ENCODE data around the gene CAT.
A peak's percentile ranks its signal among the peaks of the same experiment; 100 is the strongest.

Gene CAT

DNA sequence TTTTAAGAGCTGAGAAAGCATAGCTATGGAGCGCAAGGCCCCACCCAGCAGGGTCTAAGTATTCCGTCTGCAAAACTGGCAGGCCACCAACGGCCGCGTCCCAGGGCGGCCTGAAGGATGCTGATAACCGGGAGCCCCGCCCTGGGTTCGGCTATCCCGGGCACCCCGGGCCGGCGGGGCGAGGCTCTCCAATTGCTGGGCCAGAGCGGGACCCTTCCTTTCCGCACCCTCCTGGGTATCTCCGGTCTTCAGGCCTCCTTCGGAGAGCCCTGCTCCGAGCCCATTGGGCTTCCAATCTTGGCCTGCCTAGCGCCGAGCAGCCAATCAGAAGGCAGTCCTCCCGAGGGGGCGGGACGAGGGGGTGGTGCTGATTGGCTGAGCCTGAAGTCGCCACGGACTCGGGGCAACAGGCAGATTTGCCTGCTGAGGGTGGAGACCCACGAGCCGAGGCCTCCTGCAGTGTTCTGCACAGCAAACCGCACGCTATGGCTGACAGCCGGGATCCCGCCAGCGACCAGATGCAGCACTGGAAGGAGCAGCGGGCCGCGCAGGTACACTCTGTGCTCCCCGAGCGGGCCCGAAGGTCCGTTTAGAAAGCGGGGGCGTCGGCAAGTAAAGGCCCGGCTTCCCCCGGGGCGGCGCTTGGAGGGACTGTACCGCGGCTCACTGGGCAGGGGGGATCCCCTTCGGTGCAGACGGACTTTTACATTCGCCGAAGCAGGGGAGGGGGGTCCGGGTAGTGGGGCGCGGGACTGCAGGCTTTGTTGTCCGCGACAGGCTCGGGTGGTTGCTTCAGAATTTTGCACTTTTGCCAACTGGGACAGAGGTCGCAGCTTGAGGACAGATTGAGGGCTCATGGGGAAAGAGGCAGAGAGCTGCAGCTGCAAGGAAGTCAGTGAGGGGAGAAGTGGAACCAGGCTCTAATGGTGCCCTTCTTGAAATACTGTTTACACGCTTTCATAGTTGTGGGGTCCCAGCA, at the start of gene CAT:
TSS of gene CAT (plus strand) at position 406 of the 979 bp plus-strand sequence. CDS start at position 486, 80 bp downstream.
- H3K36me3 ChIP-seq: no peaks in the 10 kb centered on the region; the same call in none of the 2 replicates
- H3K9me3 ChIP-seq (ENCODE audit: severe bottlenecking): no peaks in the 10 kb centered on the region
- peak; percentile 98 for DNase-seq
- H3K4me3 ChIP-seq (ENCODE audit: low read depth, low read length): peak within 1 kb of the TSS; percentile 59
- H3K27ac ChIP-seq: peak within 1 kb of the TSS; percentile 82
- no peaks in the 10 kb centered on the region for H3K27me3 ChIP-seq (ENCODE audit: insufficient read depth, low read depth, severe bottlenecking)
- TF ChIP-seq CTCF (IDR thresholded peaks at IDR 0.05; ENCODE audit: low read depth, low read length): no peak

DNA sequence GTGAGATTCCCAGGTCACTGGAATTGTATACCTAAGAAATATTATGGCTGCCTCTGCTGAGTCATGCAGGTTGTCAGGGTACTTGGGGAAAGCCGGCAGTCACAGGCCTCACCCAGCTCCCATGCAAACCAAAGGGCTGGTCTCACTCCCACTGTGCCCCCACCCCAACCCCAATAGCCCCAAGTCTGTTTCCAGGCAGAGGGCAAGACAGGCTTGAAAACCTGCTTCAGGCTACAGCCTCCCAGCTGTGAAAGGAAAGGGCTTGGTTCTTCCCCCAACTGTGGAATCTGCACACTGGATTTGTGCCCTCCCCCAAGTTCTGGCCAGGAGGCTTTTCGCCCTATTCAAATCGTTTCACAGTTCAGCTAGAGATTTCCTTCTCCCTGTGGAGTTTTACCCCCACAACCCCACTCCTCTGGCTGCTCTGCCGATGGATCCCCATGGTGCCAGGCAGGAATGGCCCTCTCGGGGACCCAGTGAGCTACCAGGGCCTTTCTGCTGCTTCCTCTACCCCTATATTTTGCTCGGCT, 43.9 kb upstream of the CAT start:
- H3K9me3 ChIP-seq (ENCODE audit: severe bottlenecking): peaks cover 9% of the 10 kb centered on the region
- no peak overlapping the region for H3K27ac ChIP-seq
- H3K36me3 ChIP-seq: no peaks in the 10 kb centered on the region
- H3K4me3 ChIP-seq (ENCODE audit: low read depth, low read length): no peak overlapping the region
- no peaks in the 10 kb centered on the region for H3K27me3 ChIP-seq (ENCODE audit: insufficient read depth, low read depth, severe bottlenecking)
- no peak for DNase-seq
- TF ChIP-seq CTCF (IDR thresholded peaks at IDR 0.05; ENCODE audit: low read depth, low read length): no peak

- DNase-seq: no peak
- no peak for TF ChIP-seq CTCF (IDR thresholded peaks at IDR 0.05; ENCODE audit: low read depth, low read length)
- Histone ChIP-seq H3K36me3 (no peaks in the 10 kb centered on the region), H3K9me3 (ENCODE audit: severe bottlenecking) (peaks cover 9% of the 10 kb centered on the region), H3K27me3 (ENCODE audit: insufficient read depth, low read depth, severe bottlenecking) (no peaks in the 10 kb centered on the region), H3K4me3 (ENCODE audit: low read depth, low read length) (no peak overlapping the region), H3K27ac (no peak overlapping the region)
Measured at GRCh38 chr11:34395916-34396550, 42.7 kb upstream of the CAT start.

DNA sequence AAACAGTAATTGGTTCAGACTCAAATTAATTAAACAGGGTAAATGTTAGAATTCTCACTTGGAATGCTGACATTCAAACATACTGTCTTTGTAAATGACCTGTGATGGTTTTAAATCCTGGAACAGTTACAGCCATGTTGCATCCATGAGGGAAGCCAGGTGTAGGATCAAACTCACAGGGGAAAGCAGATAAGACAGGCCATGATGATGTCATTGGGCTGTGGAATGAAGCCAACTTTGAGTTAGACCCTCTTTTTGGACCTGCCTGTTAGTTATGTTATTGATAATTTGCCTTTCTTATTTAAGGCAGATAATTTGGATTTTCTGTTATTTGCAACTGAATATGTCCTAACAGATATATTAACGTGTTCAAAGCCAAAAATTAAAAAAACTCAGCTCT, 41.6 kb upstream of the CAT start:
- Histone ChIP-seq H3K27ac (no peak overlapping the region), H3K4me3 (ENCODE audit: low read depth, low read length) (no peak overlapping the region), H3K27me3 (ENCODE audit: insufficient read depth, low read depth, severe bottlenecking) (no peaks in the 10 kb centered on the region), H3K36me3 (no peaks in the 10 kb centered on the region), H3K9me3 (ENCODE audit: severe bottlenecking) (peaks cover 9% of the 10 kb centered on the region)
- TF ChIP-seq CTCF (IDR thresholded peaks at IDR 0.05; ENCODE audit: low read depth, low read length): no peak
- DNase-seq: no peak

DNA sequence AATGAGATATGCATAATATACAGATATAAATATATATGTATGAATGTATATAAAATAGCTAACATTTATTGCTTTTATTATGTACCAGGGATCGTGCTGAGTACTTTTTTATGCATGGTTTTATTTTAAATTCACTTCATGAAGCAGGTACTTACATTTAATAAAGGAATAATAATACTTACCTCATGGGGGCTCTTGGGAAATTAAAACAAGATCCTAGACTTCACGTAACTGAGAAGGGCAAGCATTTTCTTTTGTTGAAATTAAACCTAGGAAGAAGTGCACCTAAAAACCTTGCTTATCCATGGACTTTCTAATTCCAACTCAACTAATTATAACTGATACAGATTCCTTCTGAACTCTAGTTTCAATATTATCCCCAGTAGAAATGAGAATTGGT, 40.9 kb upstream of the CAT start:
- TF ChIP-seq CTCF (IDR thresholded peaks at IDR 0.05; ENCODE audit: low read depth, low read length): no peak
- H3K27me3 ChIP-seq (ENCODE audit: insufficient read depth, low read depth, severe bottlenecking): no peaks in the 10 kb centered on the region
- no peak for DNase-seq
- H3K9me3 ChIP-seq (ENCODE audit: severe bottlenecking): peaks cover 9% of the 10 kb centered on the region
- no peaks in the 10 kb centered on the region for H3K36me3 ChIP-seq
- H3K4me3 ChIP-seq (ENCODE audit: low read depth, low read length): no peak overlapping the region
- H3K27ac ChIP-seq: no peak overlapping the region
